Mucosa of stomach (tissue), 1 donor: Measurements from ENCODE around the gene LUC7L.
"Not testable (repeated sequence)": the region's sequence is repeated elsewhere in the genome, so short reads cannot be mapped to it uniquely, and the experiment has no call there.

Experiments used
- H3K27me3 ChIP-seq: one replicate; pipeline ENCODE4 v1.7.0; 2013; ENCODE audit warnings: mild to moderate bottlenecking, low read length; ENCODE audit not compliant: control insufficient read depth, insufficient read depth
- H3K36me3 ChIP-seq: one replicate; pipeline ENCODE4 v1.7.0; 2013; ENCODE audit warnings: low read length; ENCODE audit not compliant: control insufficient read depth, insufficient read depth
- H3K4me1 ChIP-seq: one replicate; pipeline ENCODE4 v1.7.0; 2013; ENCODE audit warnings: mild to moderate bottlenecking, low read length; ENCODE audit not compliant: control insufficient read depth, insufficient read depth
- H3K4me3 ChIP-seq: one replicate; pipeline ENCODE4 v1.7.0; 2013; ENCODE audit warnings: low read length
- H3K9ac ChIP-seq: one replicate; pipeline ENCODE4 v1.7.0; 2013; ENCODE audit warnings: mild to moderate bottlenecking, low read length, moderate library complexity
- H3K9me3 ChIP-seq: one replicate; pipeline ENCODE4 v1.7.0; 2013; ENCODE audit warnings: mild to moderate bottlenecking, low read length, moderate library complexity; ENCODE audit not compliant: control insufficient read depth
- donor health status: Pancreatic carcinoma.

Gene LUC7L

DNA sequence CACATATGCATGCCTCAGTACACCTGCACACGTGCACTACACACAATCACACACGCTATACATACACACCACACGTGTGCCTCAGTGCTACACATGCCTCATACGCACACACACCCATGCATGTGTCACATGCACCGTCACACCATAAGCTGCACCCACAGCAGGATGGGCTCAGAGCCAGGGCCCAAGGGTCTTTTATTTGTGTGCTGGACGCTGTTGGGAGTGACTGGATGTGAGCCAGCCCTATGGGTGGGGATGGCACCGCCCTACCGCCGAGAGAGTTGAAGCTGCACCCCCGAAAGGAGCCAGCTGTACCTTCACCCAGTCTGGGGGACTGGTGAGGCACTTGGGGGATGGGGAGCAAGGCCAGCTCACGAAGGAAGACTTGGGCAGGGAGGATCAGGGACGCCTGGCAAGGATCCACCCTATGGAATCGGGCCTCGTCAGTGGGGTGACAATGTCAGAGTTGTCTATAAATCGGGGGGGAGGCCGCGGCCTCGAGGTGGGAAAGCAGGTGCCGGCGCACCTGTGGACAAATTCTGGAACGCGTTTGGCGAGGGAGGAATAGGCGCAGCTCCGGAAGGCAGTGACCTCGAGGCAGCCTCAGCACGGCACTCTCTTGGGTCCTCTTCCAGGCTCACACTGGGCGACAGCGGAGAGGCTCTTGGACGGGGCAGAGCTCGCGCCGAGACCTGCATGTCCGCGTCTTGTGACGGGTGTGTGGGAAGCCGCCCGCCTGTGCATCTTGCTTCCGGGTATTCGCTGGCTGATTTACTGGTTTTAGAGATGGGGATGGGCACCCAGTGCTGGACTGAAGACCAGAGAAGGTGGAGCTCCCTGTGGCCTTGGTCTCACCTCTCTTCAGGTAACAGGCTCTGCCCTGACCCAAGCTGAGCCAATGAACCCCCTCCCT lies 39.1 kb upstream of the LUC7L start:
- H3K4me3 ChIP-seq = no peak overlapping the region

GRCh38 chr16:267562-267961 lies 38.3 kb upstream of the LUC7L start:
- H3K27me3 ChIP-seq, H3K4me3 ChIP-seq, H3K36me3 ChIP-seq, H3K9ac ChIP-seq, H3K4me1 ChIP-seq, H3K9me3 ChIP-seq: not testable (repeated sequence)

More for the DNA sequence above, 39.1 kb upstream of the LUC7L start:
- no peaks in the 10 kb centered on the region for H3K36me3 ChIP-seq
- H3K27me3 ChIP-seq = peaks cover 3% of the 10 kb centered on the region
- H3K9ac ChIP-seq = no peak overlapping the region
- H3K4me1 ChIP-seq = no peaks in the 10 kb centered on the region
- no peaks in the 10 kb centered on the region for H3K9me3 ChIP-seq

DNA sequence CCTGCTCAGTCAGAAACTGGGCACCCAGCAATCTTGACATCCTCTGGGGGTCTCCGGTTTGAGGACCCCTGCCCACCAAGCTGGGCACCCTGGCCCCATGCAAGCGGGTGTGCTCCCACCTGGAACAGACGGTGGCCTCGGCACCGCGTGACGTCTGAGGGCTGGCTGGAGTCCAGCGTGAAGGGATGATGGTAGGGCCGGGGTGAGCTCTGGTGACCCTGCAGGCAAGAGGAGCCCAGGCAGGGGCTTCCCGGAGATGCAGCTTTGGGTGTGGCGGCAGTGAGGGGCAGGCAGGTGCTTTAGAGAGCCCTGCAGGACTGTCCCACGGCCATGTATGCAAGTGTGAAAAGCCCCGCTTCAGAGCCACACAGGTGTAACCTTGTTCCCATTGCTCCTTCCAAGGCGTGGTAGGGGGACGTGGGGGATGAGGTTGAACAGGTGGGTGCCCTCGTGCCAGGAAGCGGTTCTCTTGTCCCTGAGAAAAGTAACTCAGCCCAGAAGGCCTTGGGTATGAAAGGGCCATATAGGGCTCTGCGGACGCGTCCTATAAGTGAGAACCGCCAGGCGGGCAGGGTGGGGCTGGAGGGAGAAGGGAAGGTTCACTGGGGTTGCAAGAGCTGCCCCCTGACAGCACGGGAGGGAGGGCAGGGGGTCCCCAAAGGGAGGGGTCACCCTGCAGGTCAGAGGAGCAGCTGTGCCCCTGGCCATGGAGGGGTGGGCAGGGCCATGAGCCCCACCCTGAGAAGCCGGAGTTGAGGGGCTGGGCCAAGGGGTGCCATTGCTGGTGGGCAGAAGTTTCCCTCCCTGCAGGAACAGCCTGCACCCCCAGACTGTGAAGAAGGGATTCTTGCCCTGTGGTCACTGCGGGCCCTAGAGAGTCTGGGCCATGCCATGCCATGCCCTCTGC lies 37.3 kb upstream of the LUC7L start:
- H3K4me1 ChIP-seq = no peaks in the 10 kb centered on the region
- peaks cover 3% of the 10 kb centered on the region for H3K27me3 ChIP-seq
- H3K9ac ChIP-seq = no peak overlapping the region
- H3K36me3 ChIP-seq = no peaks in the 10 kb centered on the region
- no peak overlapping the region for H3K4me3 ChIP-seq
- no peaks in the 10 kb centered on the region for H3K9me3 ChIP-seq

GRCh38 chr16:265711-266110 lies 36.5 kb upstream of the LUC7L start:
- H3K4me1 ChIP-seq = no peaks in the 10 kb centered on the region
- no peaks in the 10 kb centered on the region for H3K36me3 ChIP-seq
- no peak overlapping the region for H3K9ac ChIP-seq
- no peaks in the 10 kb centered on the region for H3K9me3 ChIP-seq
- no peak overlapping the region for H3K4me3 ChIP-seq
- no peaks in the 10 kb centered on the region for H3K27me3 ChIP-seq

DNA sequence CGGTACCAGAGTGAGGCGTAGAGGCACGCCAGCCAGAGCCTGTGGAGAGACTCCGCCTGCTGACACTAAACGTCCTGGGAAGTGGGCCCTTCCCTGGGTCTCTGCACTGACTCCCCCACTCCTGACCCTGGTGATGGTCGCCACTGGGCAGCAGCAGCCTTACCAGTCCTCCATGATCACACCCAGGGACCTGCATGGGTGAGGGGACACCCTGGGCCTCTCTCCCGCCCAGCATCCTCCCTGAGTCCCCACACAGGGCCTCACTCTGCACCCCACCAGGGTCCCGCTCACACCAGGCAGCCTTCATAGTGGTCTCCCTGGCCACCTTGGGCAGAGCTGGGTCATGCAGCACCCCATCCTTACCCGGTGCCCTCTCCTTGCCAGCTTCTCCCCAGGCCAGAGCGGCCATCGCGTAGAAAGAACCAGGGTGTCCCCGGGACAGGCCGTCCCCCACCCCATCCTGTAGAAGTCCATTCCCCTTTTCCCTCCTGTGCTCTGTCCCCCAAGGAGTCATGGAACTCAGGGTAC lies 35.8 kb upstream of the LUC7L start:
- Histone ChIP-seq H3K9me3 (no peaks in the 10 kb centered on the region), H3K36me3 (no peaks in the 10 kb centered on the region), H3K4me1 (no peaks in the 10 kb centered on the region), H3K9ac (no peak overlapping the region), H3K27me3 (no peaks in the 10 kb centered on the region), H3K4me3 (no peak overlapping the region)

DNA sequence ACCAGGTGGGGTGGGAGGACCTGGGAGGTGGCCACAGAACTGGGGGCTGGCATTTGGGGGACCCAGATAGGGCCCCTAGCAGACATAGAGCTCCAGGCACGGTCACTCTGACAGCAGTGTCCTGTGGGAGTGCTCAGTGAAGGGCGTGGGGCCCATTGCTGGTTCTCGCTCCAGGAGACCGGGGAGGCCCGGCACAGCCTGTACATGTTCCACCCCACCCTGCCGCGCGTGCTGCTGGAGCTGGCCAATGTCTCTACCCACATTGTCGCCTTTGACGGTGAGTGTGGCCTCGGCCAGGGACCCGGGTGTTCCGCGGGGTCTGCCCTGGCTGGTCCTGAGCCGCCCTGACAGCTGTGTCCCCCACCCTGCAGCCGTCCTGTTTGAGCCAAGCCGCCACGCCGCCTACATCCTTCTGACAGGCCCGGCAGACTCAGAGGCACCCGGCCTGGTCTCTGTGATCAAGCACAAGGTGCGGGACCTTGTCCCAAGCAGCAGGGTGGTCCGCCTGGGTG lies 35.2 kb upstream of the LUC7L start:
- Histone ChIP-seq H3K4me1 (no peaks in the 10 kb centered on the region), H3K9me3 (no peaks in the 10 kb centered on the region), H3K27me3 (no peaks in the 10 kb centered on the region), H3K36me3 (no peaks in the 10 kb centered on the region), H3K4me3 (no peak overlapping the region), H3K9ac (no peak overlapping the region)

- no peaks in the 10 kb centered on the region for H3K27me3 ChIP-seq
- H3K36me3 ChIP-seq = no peaks in the 10 kb centered on the region
- no peaks in the 10 kb centered on the region for H3K9me3 ChIP-seq
- H3K4me3 ChIP-seq = no peak overlapping the region
- H3K4me1 ChIP-seq = no peaks in the 10 kb centered on the region
- H3K9ac ChIP-seq = no peak overlapping the region
Measured at GRCh38 chr16:263944-264343, 34.7 kb upstream of the LUC7L start.

DNA sequence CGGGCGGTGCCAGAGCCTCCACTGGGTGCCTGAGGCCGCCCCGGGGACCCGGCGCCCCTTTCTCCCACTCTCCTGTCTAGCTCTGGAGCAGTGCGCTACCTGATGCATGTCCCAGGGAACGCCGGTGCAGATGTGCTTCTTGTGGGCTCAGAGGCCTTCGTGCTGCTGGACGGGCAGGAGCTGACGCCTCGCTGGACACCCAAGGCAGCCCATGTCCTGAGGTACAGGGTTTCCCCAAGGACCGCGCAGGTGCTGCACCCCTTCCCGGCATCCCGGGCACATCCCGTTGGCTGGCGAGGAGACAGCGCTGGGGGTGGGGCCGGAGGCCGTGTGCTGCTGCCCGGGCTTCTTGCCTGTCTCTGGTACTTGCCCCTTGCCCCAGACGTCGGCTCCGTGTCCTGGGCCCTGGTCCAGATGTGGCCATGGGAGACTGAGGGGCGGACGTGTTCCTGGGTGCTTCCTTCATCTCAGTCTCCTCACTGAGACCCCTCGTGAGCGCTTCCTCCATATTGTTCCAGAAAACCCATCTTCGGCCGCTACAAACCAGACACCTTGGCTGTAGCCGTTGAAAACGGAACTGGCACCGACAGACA lies 34.0 kb upstream of the LUC7L start:
- no peaks in the 10 kb centered on the region for H3K27me3 ChIP-seq
- no peak overlapping the region for H3K9ac ChIP-seq
- H3K4me1 ChIP-seq = no peaks in the 10 kb centered on the region
- H3K9me3 ChIP-seq = no peaks in the 10 kb centered on the region
- H3K36me3 ChIP-seq = no peaks in the 10 kb centered on the region
- no peak overlapping the region for H3K4me3 ChIP-seq

DNA sequence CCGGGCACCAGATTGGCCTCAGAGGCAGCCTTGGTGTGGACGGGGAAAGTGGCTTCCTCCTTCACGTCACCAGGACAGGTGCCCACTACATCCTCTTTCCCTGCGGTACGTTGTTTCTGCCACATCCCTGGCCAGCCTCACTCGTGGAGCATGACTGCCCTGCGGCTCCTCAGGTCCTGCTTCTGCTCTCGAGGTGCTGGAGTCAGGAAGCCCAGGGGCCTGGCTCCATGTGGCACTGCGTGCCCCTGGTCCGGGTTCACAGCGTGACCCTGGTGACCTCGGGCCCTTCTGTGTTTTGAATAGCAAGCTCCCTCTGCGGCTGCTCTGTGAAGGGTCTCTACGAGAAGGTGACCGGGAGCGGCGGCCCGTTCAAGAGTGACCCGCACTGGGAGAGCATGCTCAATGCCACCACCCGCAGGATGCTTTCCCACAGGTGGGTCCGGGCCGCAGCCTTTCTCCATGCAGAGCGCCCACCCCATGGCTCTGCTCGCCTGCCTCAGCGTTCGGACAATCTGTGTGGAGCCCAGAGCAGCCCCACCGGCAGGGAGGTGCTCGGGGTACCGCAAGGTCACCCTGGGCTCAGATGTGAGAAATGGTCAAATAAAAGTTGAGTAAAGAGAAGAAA lies 33.0 kb upstream of the LUC7L start:
- Histone ChIP-seq H3K4me1 (no peaks in the 10 kb centered on the region), H3K4me3 (no peak overlapping the region), H3K27me3 (no peaks in the 10 kb centered on the region), H3K36me3 (no peaks in the 10 kb centered on the region), H3K9me3 (no peaks in the 10 kb centered on the region), H3K9ac (no peak overlapping the region)

DNA sequence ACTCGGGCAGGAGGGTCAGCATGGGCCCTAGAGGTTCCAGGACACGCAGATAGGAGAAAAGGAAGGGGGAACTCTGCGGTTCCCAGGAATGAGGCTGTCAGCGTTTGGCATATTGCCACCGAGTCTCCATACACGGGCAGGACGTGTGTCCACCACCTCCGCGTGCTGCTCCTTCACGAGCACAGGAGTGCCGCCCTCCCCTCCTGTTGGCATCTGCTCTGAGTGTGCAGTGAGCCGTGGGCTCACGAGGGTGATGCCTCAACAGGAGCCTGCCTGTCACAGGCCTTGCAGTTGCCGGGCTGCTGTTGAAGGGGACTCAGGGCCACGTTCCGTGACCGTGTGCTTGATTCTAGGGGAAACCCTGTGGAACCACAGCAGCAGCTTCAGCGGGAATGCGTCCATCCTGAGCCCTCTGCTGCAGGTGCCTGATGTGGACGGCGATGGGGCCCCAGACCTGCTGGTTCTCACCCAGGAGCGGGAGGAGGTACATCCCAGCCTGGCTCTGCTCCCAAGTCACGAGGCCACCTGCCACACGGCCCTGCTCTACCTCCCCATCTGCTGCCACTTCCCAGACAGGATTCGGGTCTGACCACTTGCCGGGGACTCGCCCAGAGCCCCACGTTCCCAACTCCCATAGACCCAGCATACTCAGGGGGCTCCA lies 31.9 kb upstream of the LUC7L start:
- Histone ChIP-seq H3K27me3 (no peaks in the 10 kb centered on the region), H3K4me3 (no peak overlapping the region), H3K4me1 (no peaks in the 10 kb centered on the region), H3K9ac (no peak overlapping the region), H3K36me3 (no peaks in the 10 kb centered on the region), H3K9me3 (no peaks in the 10 kb centered on the region)

- H3K36me3 ChIP-seq = no peaks in the 10 kb centered on the region
- H3K9me3 ChIP-seq = no peaks in the 10 kb centered on the region
- no peak overlapping the region for H3K4me3 ChIP-seq
- H3K4me1 ChIP-seq = no peaks in the 10 kb centered on the region
- H3K9ac ChIP-seq = no peak overlapping the region
- no peaks in the 10 kb centered on the region for H3K27me3 ChIP-seq
Measured at GRCh38 chr16:260326-260725, 31.1 kb upstream of the LUC7L start.
